C4-2B (cell line): ENCODE results near the gene VTI1A.

Experiments
- H3K27ac ChIP-seq: fragments of 450-650 bp; 2 replicates; pipeline ENCODE4 v1.5.1; 2017
- ZFX ChIP-seq: fragments of 450-650 bp; IDR thresholded peaks from 2 replicates; pipeline ENCODE4 v1.6.1; 2017
- TF ChIP-seq, protein P1 (sequence below): fragments of 450-650 bp; conservative IDR thresholded peaks from 2 replicates; pipeline ENCODE4 v1.5.1; 2017; ENCODE audit warnings: mild to moderate bottlenecking

VTI1A gene

DNA sequence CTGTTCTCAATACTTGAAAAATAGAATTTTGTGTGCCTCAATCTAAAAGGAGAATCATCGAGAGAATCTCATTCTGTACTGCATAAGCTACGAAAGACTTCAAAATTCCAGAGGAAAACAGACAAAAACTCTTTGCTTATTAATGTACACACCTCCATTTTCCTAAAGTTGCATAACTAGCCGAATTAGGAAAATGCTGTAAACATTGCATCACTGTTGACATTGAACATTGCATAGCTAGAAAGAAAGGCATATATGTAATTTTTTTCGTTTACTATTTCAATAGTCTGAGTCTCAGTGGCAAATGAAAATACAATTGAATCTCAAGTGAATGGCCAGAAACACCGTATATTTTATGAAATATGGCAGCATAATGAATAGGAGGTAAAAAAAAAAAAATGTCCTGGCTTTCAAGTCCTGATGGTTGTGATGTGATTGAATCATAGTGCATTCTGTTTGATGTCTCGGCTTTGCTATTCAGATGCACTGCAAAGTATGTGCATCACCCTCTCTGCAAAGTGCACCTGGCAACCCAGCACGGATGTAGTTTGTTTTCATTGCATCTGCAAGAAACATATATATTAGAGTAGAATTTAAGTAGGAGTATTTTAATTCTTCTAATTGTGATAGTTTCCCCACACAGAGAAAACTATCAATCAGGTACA lies 196.7 kb downstream of the VTI1A start:
- TF ChIP-seq, protein P1, sequence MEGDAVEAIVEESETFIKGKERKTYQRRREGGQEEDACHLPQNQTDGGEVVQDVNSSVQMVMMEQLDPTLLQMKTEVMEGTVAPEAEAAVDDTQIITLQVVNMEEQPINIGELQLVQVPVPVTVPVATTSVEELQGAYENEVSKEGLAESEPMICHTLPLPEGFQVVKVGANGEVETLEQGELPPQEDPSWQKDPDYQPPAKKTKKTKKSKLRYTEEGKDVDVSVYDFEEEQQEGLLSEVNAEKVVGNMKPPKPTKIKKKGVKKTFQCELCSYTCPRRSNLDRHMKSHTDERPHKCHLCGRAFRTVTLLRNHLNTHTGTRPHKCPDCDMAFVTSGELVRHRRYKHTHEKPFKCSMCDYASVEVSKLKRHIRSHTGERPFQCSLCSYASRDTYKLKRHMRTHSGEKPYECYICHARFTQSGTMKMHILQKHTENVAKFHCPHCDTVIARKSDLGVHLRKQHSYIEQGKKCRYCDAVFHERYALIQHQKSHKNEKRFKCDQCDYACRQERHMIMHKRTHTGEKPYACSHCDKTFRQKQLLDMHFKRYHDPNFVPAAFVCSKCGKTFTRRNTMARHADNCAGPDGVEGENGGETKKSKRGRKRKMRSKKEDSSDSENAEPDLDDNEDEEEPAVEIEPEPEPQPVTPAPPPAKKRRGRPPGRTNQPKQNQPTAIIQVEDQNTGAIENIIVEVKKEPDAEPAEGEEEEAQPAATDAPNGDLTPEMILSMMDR = no peak
- TF ChIP-seq ZFX = no peak
- no peak overlapping the region for H3K27ac ChIP-seq

DNA sequence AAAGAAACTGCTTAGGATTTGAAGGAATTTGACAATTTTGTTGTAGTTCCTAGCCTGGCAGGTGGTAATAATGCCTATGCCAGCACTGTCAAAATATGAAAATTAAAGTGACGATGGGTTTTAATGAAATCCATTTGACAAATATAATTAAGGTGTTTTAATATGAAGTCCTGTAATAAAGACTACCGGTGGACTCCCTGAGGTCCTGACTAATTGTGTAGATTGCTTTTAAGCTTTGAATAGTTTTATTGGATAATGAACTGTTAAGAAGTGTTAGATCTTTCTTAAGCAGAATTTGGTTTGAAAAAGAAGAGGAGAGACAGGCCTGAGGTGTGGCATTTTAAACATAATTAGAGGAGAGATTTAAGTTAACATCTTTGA lies 197.2 kb downstream of the VTI1A start:
- H3K27ac ChIP-seq = no peak overlapping the region
- TF ChIP-seq, protein P1 = no peak
- no peak for TF ChIP-seq ZFX

DNA sequence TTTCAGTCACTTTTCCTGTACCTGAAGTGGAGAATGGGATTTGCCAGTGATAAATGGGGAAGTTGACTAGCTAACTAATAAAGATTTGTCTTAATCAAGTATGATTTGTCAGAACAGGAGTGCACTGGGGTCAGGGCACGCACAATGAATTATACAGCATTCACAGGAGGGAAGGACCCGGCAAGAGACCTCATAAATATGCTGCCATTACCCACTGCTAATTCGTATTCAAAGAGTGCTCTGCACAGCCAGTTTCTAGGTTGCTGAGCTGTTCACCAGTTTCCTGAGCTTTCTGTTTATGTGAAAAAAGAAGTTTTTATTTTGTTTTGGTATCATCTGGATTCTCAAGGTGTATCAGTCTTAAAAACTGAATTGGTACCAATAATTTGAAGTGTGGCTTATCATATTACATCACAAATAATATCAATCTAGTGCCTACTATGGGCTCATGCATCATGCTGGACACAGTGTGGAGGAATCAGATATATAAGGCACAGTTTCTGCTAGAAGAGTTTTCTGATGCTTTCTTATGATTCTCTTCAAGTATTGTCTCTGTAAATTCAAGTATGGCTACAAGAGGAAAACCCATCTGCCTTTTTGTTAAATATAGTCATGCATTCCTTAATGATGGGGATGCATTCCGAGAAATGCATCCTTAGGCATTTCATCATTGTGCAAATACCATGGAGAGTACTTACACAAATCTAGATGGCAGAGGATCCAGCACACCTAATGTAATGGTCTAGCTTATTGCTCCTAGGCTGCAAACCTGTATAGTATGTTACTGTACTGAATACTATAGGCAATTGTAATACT lies 202.2 kb downstream of the VTI1A start:
- H3K27ac ChIP-seq = no peak overlapping the region
- no peak for TF ChIP-seq ZFX
- TF ChIP-seq, protein P1 = no peak

DNA sequence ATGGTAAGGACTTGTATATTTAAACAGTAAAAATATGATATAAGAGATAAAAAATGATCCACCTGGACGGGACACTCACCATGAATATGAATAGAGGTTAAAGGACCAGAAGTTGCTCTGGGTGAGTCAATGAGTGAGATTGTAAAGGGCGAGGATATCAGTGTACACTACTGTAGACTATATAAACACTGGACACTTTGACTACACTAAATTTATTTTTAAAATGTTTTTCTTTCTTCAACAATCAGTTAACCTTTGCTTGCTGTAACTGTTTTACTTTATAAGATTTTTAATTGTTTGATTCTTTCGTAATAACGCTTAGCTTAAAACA lies 202.8 kb downstream of the VTI1A start:
- TF ChIP-seq ZFX = no peak
- TF ChIP-seq, protein P1 = no peak

DNA sequence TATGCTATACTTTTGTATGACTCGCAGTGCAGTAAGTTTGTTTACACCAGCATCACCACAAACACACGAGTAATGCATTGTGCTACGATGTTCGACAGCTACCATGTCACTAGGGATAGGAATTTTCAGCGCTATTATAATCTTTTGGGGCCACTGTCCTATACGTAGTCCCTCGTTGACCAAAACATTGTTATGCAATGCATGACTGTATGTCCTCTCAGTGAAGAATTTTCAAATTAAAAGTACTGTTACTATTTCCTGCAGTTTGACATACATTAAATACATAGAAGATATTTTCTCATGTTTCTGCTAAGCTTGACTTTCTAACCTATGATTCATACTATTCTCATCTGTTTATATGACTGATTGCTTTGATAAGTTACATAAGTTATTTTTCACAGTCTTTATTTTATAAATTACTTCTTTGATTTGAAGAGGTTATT lies 203.6 kb downstream of the VTI1A start:
- TF ChIP-seq, protein P1 = no peak
- no peak for TF ChIP-seq ZFX
- H3K27ac ChIP-seq = no peak overlapping the region

More for the DNA sequence above, 202.8 kb downstream of the VTI1A start:
- no peak overlapping the region for H3K27ac ChIP-seq

DNA sequence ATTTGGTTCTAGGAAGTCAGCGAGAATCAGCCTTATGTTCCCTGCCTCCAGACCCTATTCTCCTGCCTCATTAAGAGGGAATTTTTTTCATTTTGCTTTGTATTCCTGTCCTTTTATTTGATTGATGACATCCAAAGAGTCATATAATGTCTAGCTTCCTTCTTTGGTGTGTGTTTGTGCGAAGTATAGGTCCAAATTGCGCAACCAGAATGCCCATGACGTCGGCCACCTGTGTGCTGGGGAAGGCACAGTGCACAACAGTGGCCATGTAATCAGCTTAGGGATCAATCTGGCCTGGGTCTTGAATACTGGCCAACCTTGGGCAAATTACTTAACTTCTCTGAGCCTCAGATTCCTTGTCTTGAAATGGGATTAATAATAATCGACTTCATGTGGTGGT lies 206.2 kb downstream of the VTI1A start:
- H3K27ac ChIP-seq = no peak overlapping the region

DNA sequence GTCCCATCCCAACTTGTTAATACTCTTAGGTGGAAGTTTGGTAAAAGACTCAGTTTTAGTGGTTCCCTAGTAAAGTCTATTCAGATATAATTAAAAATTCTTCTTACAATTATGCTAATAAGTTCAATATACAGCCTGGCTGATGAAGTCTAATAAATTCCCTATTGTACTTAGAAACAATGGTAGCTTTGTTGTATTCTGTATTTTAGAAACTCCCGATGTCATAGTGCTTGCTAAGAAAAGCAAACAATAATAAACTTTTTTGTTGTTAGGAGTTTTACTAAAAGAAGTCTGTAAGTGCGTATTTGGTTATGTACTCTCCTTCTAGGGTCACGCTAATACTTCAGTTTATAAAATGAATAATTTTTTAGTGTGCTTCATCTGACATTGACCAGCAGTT lies 206.8 kb downstream of the VTI1A start:
- H3K27ac ChIP-seq = no peak overlapping the region
- TF ChIP-seq ZFX = no peak
- TF ChIP-seq, protein P1 = no peak

More for the DNA sequence above, 206.2 kb downstream of the VTI1A start:
- TF ChIP-seq ZFX = no peak
- TF ChIP-seq, protein P1 = no peak
